ENCODE data around the gene SSH3. TPM values are rescaled to one million over a fixed set of nuclear protein-coding genes. Genes with fewer than 3 reads are reported as not detected.

The SSH3 gene
- total RNA-seq, 4 donors from 2014 or later = 7.7 to 48.8 (median 19.1) TPM

DNA sequence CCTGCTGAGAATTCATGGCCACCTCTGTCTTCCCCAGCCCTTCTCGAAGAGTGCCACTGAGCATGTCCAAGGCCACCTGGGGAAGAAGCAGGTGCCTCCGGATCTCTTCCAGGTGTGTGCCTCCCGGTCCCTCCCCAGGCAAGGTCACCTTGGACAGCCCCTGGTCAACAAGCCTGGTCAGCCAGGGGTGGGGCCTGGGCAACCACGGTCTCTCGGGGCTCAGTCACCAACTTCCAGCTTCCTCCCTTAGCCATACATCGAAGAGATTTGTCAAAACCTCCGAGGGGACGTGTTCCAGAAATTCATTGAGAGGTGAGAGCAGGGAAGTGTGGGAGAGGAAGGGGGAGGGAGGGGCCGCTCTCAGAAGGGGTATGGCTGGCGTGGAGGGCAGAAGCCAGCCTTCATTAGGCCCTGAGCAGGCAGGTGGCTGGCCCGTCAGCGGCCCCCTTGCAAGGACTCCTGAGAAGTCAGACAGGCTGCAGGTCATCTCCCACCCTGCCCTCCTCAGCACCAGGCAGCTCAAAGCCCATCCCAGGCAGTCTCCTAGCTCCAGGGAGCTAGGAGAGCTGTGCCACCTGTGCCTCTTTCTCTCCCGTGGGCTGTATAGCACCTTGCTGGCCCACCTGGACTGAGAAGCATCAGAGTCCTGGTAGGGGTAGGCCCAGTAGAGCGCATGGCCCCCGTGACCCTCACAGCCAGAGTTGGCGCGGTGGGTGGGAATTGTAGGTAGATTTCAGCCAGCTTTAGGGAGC is 23.6 kb upstream of the SSH3 start:
- no peak for DNase-seq

DNA sequence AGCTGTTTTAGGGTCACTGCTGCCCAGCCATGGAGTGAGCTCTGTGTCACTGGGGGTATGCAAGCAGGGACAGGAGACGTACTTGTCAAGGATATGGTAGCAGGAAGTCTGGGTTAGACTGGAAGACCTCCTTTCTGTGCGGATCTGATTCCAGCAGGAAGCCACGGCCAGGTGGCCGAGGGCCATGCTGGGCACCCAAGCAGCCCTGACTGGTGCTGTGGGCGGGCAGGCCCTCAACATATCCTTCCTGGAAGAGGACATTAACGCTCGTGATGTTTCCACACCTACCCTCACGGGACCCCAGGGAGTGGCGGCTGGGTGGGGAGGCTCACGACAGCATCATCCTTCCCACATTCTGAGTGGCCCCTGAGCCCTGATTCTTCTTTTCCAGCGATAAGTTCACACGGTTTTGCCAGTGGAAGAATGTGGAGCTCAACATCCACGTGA is 23.0 kb upstream of the SSH3 start:
- Histone ChIP-seq H3K36me3 (no peaks in the 10 kb centered on the region), H3K4me3 (no peak overlapping the region), H3K4me1 (peaks cover 0 to 20% of the 10 kb centered on the region in 2 donors), H3K27ac (peak overlapping the region in 1 of 2 donors; percentile 13), H3K9me3 (no peaks in the 10 kb centered on the region), H3K27me3 (no peaks in the 10 kb centered on the region)
- intact Hi-C loops (cut with DNase I; ENCODE audit: low total_unique reads) = no loop called here
- TF ChIP-seq, protein P1, sequence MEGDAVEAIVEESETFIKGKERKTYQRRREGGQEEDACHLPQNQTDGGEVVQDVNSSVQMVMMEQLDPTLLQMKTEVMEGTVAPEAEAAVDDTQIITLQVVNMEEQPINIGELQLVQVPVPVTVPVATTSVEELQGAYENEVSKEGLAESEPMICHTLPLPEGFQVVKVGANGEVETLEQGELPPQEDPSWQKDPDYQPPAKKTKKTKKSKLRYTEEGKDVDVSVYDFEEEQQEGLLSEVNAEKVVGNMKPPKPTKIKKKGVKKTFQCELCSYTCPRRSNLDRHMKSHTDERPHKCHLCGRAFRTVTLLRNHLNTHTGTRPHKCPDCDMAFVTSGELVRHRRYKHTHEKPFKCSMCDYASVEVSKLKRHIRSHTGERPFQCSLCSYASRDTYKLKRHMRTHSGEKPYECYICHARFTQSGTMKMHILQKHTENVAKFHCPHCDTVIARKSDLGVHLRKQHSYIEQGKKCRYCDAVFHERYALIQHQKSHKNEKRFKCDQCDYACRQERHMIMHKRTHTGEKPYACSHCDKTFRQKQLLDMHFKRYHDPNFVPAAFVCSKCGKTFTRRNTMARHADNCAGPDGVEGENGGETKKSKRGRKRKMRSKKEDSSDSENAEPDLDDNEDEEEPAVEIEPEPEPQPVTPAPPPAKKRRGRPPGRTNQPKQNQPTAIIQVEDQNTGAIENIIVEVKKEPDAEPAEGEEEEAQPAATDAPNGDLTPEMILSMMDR (IDR thresholded peaks at IDR 0.05) = no peak
- no peak for TF ChIP-seq POLR2A (IDR thresholded peaks at IDR 0.05)
- no peak for DNase-seq

More for the DNA sequence above, 23.6 kb upstream of the SSH3 start:
- no peaks in the 10 kb centered on the region for H3K9me3 ChIP-seq
- intact Hi-C loops (cut with DNase I; ENCODE audit: low total_unique reads) = no loop called here
- peak overlapping the region in 1 of 2 donors; percentile 13 for H3K27ac ChIP-seq
- no peak overlapping the region for H3K4me3 ChIP-seq
- H3K4me1 ChIP-seq = peaks cover 0 to 25% of the 10 kb centered on the region in 2 donors
- no peaks in the 10 kb centered on the region for H3K36me3 ChIP-seq
- no peaks in the 10 kb centered on the region for H3K27me3 ChIP-seq
- no peak for TF ChIP-seq POLR2A (IDR thresholded peaks at IDR 0.05)
- TF ChIP-seq, protein P1 (IDR thresholded peaks at IDR 0.05) = no peak

DNA sequence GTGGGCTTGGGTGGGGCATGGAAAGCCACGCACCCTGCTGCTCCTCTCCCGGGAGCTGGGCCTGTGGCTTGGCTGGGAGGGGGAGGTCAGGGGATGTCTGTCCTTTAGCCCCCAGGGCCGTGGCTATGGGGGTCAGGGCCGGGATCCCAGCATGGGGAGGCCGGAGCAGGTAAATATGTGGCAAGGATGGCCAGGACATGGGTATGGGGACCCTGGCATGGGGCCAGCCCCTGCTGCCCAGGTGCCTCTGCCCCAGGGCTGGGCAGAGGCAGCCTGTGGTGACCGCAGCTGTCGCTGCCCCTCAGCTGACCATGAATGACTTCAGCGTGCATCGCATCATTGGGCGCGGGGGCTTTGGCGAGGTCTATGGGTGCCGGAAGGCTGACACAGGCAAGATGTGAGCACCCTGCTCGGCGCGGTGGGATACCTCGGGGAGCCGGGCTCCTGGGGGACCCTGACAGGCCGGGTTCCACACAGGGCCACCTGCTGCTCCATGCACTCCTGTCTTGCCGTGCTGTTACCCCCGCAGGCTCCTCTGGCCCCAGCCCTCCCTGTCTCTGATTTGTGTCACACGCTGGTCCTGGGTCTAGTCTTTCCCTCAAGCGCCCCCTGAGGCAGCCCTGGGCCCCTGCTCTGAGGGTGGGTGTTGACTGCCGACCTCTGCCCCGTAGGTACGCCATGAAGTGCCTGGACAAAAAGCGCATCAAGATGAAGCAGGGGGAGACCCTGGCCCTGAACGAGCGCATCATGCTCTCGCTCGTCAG is 22.4 kb upstream of the SSH3 start:
- H3K9me3 ChIP-seq = no peaks in the 10 kb centered on the region
- peaks cover 0 to 14% of the 10 kb centered on the region in 2 donors for H3K4me1 ChIP-seq
- H3K36me3 ChIP-seq = no peaks in the 10 kb centered on the region
- H3K27me3 ChIP-seq = no peaks in the 10 kb centered on the region
- no peak overlapping the region for H3K4me3 ChIP-seq
- intact Hi-C loops (cut with DNase I; ENCODE audit: low total_unique reads) = no loop called here
- H3K27ac ChIP-seq = no peak overlapping the region
- no peak for DNase-seq
- TF ChIP-seq, protein P1 (IDR thresholded peaks at IDR 0.05) = no peak
- TF ChIP-seq POLR2A (IDR thresholded peaks at IDR 0.05) = no peak

DNA sequence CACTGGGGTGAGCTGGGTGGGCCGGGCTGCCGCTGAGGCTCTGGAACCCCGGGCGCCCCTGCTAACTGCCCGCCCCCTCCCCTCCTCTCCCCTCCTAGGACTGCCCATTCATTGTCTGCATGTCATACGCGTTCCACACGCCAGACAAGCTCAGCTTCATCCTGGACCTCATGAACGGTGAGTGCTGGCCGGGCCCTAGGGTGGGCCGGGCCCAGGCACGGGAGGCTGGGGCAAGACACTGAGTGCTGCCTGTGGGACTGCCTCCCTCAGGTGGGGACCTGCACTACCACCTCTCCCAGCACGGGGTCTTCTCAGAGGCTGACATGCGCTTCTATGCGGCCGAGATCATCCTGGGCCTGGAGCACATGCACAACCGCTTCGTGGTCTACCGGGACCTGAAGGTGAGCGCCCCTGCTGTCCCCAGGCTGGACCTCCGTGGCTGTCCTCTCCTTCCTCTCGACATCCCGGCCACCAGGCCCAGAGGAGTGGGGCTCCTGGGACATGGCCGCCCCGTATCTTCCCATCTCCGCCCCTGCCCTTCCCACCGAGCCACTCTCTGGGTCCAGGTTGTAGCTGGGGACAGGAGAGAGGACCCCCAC is 21.7 kb upstream of the SSH3 start:
- intact Hi-C loops (cut with DNase I; ENCODE audit: low total_unique reads) = no loop called here
- Histone ChIP-seq H3K36me3 (no peaks in the 10 kb centered on the region), H3K27me3 (no peaks in the 10 kb centered on the region), H3K4me1 (peaks cover 0 to 8% of the 10 kb centered on the region in 2 donors), H3K27ac (no peak overlapping the region), H3K9me3 (no peaks in the 10 kb centered on the region), H3K4me3 (no peak overlapping the region)
- no peak for TF ChIP-seq POLR2A (IDR thresholded peaks at IDR 0.05)
- TF ChIP-seq, protein P1 (IDR thresholded peaks at IDR 0.05) = no peak
- DNase-seq = no peak
